ENCODE results near the gene LHX3. TPM values are rescaled to one million over a fixed set of nuclear protein-coding genes. Genes with fewer than 3 reads are reported as not detected.

The LHX3 gene
- total RNA-seq, 1 experiment from 2014 or later: not detected

DNA sequence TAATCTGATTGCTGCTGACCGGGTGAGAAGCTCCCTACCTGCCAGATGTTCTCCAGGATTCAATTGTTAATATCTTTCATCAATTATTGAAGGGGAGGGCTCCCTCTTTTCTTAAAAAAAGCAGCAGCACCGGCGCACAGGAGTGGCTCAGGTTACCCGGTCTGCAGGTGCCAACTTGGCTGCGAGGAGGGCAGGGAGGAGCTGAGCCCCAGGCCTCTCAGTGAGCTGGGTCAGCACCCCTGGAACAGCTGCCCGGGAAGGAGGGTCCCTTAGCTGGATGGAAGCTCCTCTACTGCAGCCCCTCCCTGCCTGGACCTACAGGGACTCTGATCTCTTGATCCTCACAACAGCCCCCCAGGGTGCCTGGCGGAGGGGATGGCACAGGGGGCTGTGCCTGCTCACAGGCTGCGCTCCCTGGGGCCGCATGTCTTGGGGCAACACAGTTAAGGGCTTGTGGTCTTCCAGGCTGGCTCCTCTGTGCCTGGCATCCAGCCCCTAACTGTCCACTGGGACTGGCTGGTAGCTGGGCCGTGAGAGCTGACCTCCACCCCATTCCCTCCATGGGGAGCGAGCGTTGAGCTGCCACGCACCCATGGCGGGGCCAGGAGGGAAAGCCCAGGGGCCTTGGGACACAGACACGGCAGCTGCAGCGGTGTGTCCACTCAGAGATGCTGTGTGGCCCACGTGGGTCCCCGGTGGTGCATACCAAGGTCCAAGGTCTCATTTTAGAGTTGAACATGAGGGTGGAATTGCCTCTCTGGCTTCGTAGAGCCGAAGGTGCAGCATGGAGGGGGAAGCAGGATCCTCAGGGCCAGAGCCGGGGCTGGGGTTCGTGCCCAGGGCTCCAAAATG is 57.7 kb downstream of the LHX3 start:
- Histone ChIP-seq H4K8ac (replicated peaks; ENCODE audit: insufficient read length, low read depth, low read length) (no peak overlapping the region), H3K27ac (ENCODE audit: insufficient read length, low read depth, low read length) (no peak overlapping the region), H3K9ac (ENCODE audit: extremely low read depth, insufficient read length, low read length) (no peak overlapping the region), H3T11ph (ENCODE audit: low read length) (no peak overlapping the region), H3K4me2 (ENCODE audit: insufficient read depth, insufficient read length, low read length) (no peak overlapping the region), H3K23me2 (ENCODE audit: insufficient read length, low read depth, low read length, poor library complexity, severe bottlenecking) (no peaks in the 10 kb centered on the region), H2BK15ac (ENCODE audit: low read depth, low read length) (no peak overlapping the region), H2BK120ac (ENCODE audit: low read depth, low read length, poor library complexity, severe bottlenecking) (no peak overlapping the region), H3K56ac (ENCODE audit: insufficient read length, low read depth, low read length) (no peak overlapping the region), H2BK12ac (ENCODE audit: insufficient read length, low read depth, low read length) (no peak overlapping the region), H4K5ac (ENCODE audit: insufficient read length, low read depth, low read length) (no peak overlapping the region), H3K4ac (ENCODE audit: low read depth, low read length) (no peak overlapping the region), H3K79me1 (ENCODE audit: insufficient read depth, low read depth, low read length, poor library complexity, severe bottlenecking) (no peaks in the 10 kb centered on the region), H4K91ac (ENCODE audit: insufficient read length, low read depth, low read length) (no peak overlapping the region), H3K79me2 (ENCODE audit: insufficient read depth, low read length) (no peaks in the 10 kb centered on the region), H2BK5ac (ENCODE audit: insufficient read length, low read length) (no peak overlapping the region), H3K23ac (ENCODE audit: insufficient read length, low read depth, low read length) (no peak overlapping the region), H3K27me3 (ENCODE audit: insufficient read depth, low read length) (no peaks in the 10 kb centered on the region), H2AK5ac (ENCODE audit: insufficient read length, low read length) (no peak overlapping the region), H3K4me1 (ENCODE audit: insufficient read depth, low read length) (no peaks in the 10 kb centered on the region; the same call in 1 of the 2 replicates), H4K20me1 (ENCODE audit: control insufficient read depth, insufficient read depth, insufficient read length) (no peaks in the 10 kb centered on the region), H3K14ac (ENCODE audit: insufficient read depth, low read length) (no peak overlapping the region), H3K18ac (ENCODE audit: insufficient read length, low read depth, low read length) (no peak overlapping the region), H2AFZ (ENCODE audit: low read length) (no peak overlapping the region), H3K9me3 (ENCODE audit: control insufficient read depth, low read depth, low read length) (no peaks in the 10 kb centered on the region), H2BK20ac (ENCODE audit: low read depth, low read length, poor library complexity, severe bottlenecking) (no peak overlapping the region)
- Mint-ChIP-seq H3K27ac (no peak overlapping the region), H3K4me1 (peaks cover 8 to 27% of the 10 kb centered on the region in 2 experiments), H3K27me3 (ENCODE audit: low read depth) (peaks cover 9% of the 10 kb centered on the region), H3K9me3 (no peaks in the 10 kb centered on the region), H3K4me3 (no peak overlapping the region), H3K36me3 (ENCODE audit: insufficient read depth in 1 of 3, low read depth in 3 of 3) (no peaks in the 10 kb centered on the region; a peak in 1 of 7 replicates)
- TF ChIP-seq, protein P1, sequence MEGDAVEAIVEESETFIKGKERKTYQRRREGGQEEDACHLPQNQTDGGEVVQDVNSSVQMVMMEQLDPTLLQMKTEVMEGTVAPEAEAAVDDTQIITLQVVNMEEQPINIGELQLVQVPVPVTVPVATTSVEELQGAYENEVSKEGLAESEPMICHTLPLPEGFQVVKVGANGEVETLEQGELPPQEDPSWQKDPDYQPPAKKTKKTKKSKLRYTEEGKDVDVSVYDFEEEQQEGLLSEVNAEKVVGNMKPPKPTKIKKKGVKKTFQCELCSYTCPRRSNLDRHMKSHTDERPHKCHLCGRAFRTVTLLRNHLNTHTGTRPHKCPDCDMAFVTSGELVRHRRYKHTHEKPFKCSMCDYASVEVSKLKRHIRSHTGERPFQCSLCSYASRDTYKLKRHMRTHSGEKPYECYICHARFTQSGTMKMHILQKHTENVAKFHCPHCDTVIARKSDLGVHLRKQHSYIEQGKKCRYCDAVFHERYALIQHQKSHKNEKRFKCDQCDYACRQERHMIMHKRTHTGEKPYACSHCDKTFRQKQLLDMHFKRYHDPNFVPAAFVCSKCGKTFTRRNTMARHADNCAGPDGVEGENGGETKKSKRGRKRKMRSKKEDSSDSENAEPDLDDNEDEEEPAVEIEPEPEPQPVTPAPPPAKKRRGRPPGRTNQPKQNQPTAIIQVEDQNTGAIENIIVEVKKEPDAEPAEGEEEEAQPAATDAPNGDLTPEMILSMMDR (conservative IDR thresholded peaks at IDR 0.05): no peak
- no CpG with 5 or more reads among the region's 22 CpGs for WGBS (ENCODE audit: extremely low coverage, insufficient read length, low lambda C conversion rate)
- no peak for DNase-seq

Other genes with a start within 250 kb of the LHX3 start
- 46.3 and 47.5 TPM in 2 replicates for gene UBAC1, start 243.8 kb downstream of the LHX3 start, total RNA-seq (2021)
- gene NACC2, start 109.8 kb downstream of the LHX3 start, total RNA-seq (2021): 11.5 TPM in 2 replicates
- gene TMEM250, start 86.3 kb downstream of the LHX3 start, total RNA-seq (2021): 48.1 and 48.3 TPM in 2 replicates
- 25.0 and 25.8 TPM in 2 replicates for gene QSOX2, start 40.7 kb upstream of the LHX3 start, total RNA-seq (2021)
- 0.07 and 0.09 TPM in 2 replicates for gene CCDC187, start 99.0 kb upstream of the LHX3 start, total RNA-seq (2021)
- 22.1 and 24.7 TPM in 2 replicates for gene GPSM1, start 122.4 kb upstream of the LHX3 start, total RNA-seq (2021)
- gene DNLZ, start 158.6 kb upstream of the LHX3 start, total RNA-seq (2021): 22.3 and 24.8 TPM in 2 replicates
- 5.5 and 5.6 TPM in 2 replicates for gene CARD9, start 168.5 kb upstream of the LHX3 start, total RNA-seq (2021)
- 29.7 TPM in 2 replicates for gene SNAPC4, start 195.0 kb upstream of the LHX3 start, total RNA-seq (2021)
- gene ENTR1, start 205.5 kb upstream of the LHX3 start, total RNA-seq (2021): 105 and 108 TPM in 2 replicates
- 94.5 and 103 TPM in 2 replicates for gene PMPCA, start 205.5 kb upstream of the LHX3 start, total RNA-seq (2021)
- gene INPP5E, start 234.7 kb upstream of the LHX3 start, total RNA-seq (2021): 20.4 and 21.0 TPM in 2 replicates

Data from H9 (cell line).